Skeletal muscle tissue (tissue), 4 donors: ENCODE measurements around the gene WDR46. TPM values are rescaled to one million over a fixed set of nuclear protein-coding genes. Genes with fewer than 3 reads are reported as not detected.

Experiments
- H3K27ac ChIP-seq: one replicate; pipeline ENCODE4 v1.7.0; 2013; ENCODE audit warnings: mild to moderate bottlenecking, low read depth, low read length, inconsistent platforms
- H3K27me3 ChIP-seq, 3 donors: one replicate each; pipeline ENCODE4 v1.7.0; 2013; ENCODE audit warnings: low read length in 3 of 3; ENCODE audit not compliant: control insufficient read depth in 3 of 3, insufficient read depth in 3 of 3
- H3K36me3 ChIP-seq, 3 donors: one replicate each; pipeline ENCODE4 v1.7.0; 2013; ENCODE audit warnings: low read length in 3 of 3; ENCODE audit not compliant: control insufficient read depth in 3 of 3, insufficient read depth in 3 of 3
- H3K4me1 ChIP-seq, 3 donors: one replicate each; pipeline ENCODE4 v1.7.0; 2013; ENCODE audit warnings: low read length in 3 of 3, mild to moderate bottlenecking in 3 of 3; ENCODE audit not compliant: control insufficient read depth in 3 of 3, insufficient read depth in 3 of 3
- H3K4me3 ChIP-seq, 3 donors: one replicate each; pipeline ENCODE4 v1.7.0; 2013; ENCODE audit warnings: low read length in 3 of 3
- H3K9ac ChIP-seq, 3 donors: one replicate each; pipeline ENCODE4 v1.7.0; 2013; ENCODE audit warnings: low read length in 3 of 3, mild to moderate bottlenecking in 3 of 3, moderate library complexity in 2 of 3, low read depth in 1 of 3
- H3K9me3 ChIP-seq, 3 donors: one replicate each; pipeline ENCODE4 v1.7.0; 2013; ENCODE audit warnings: low read length in 3 of 3; ENCODE audit not compliant: control insufficient read depth in 3 of 3
- total RNA-seq: library from RNA; depleted of rRNA; stranded (reverse); fragments of >200 nt; gene quantifications from one replicate; pipeline ENCODE4 v1.2.3, GENCODE V29; 2014
- donor health status: Osteomylitis.

Gene WDR46
- total RNA-seq, 1 donor from 2014 or later: 67.3 TPM

DNA sequence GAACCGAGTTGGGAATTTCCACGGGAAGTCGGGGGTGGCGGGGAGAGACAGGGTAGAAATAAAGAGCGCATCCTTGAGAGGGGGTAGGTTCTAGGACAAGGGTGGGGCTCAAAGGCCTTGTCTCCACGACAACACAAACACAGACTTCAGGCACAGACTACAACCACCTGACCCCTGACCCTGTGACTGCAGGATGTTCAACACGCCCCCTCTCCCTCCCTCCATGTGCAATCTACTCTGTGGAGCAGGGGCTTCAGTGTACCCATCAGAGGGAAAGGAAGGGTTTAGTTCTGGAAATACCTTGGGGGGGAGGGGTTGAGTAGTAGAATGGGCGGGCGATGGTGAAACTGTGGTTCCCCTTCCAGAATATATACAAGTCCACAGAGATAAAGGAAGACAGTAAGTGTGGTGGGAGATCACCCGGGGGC, 25.5 kb upstream of the WDR46 start:
- Histone ChIP-seq H3K9ac (peak overlapping the region in 2 of 3 donors; percentile 96 to 97), H3K9me3 (no peaks in the 10 kb centered on the region), H3K27ac (peak overlapping the region; percentile 91), H3K27me3 (no peaks in the 10 kb centered on the region), H3K4me3 (peak overlapping the region; percentile 92 to 99 (median 96)), H3K36me3 (peaks cover 9 to 15% (median 11%) of the 10 kb centered on the region in 3 donors), H3K4me1 (peaks cover 38 to 64% (median 38%) of the 10 kb centered on the region in 3 donors)

DNA sequence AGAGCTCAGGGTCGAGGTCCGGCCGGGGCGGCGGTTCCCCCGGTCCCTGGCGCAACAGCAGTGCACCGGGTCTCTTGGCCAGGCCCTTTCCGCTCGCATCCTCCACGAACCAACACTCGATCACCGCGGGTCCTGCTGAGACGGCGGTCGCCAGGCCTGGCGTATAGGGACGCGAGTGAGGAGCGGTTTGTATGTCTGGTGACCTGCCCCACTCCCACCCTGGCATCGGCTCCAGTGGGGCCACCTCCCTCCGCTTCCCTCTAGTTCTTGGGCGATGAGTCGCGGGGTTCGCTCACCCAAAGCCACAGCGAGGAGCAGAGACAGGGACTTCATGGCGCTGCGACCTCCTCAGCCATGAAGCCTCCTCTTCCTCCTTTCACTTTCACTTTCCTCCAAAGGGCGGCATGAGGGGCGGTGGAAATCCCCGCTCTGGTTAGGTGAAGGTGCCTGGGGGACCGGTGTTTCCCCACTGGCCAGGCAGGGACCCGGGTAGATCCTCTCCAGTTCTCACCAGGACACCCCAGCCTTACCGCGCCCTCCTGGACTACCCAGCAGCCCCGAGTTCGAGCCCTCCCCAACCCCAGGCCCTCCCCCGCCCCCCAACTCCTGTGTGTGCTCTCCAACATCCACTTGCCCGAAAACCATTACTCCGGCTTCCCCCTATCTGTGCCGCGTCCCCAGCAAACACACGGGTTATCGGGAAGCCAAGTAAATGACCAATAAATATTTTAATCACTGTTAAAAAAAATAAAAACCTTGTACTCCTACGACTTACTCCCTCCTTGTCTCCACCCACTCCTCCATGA, 24.9 kb upstream of the WDR46 start, which contains the start of gene TAPBP:
TSS of gene TAPBP (minus strand) at position 370 of the 806 bp plus-strand sequence. CDS start at position 333, 37 bp downstream.
- Histone ChIP-seq H3K4me1 (peaks cover 38 to 59% (median 38%) of the 10 kb centered on the region in 3 donors), H3K9ac (peak within 1 kb of the TSS; percentile 95 to 97 (median 96)), H3K36me3 (peaks cover 5 to 9% (median 5%) of the 10 kb centered on the region in 3 donors), H3K9me3 (no peaks in the 10 kb centered on the region), H3K27me3 (no peaks in the 10 kb centered on the region), H3K27ac (peak within 1 kb of the TSS; percentile 91), H3K4me3 (peak within 1 kb of the TSS; percentile 92 to 99 (median 96))

DNA sequence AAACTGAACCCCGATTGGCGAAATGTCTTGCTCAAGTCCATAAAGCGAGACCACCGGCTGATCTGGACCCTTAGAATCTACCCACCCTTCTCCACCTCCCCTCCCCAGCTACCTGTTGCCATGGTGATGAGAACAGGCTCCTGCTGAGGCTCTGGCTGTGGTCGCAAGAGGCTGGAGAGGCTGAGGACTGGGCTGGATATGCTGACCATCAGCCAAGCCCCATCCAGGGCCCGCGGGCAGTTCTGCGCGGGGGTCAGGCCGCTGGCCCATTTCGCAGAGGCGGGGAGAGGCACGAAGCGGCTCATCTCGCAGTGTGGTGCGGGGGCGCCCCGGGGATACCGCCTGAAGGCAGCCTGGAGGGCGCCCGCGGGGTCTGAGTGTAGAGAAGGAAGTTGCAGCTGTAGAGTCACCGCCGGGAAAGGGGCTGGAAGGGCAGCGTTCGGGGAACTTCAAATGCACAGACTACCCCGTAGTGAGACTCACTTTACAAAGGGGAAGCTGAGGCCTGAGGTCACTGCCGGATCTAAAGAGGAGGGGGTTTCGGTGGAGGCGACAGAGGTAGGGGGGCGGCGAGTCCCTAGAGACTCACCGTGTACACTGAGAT, 24.2 kb upstream of the WDR46 start:
- no peaks in the 10 kb centered on the region for H3K27me3 ChIP-seq
- peaks cover 30 to 52% (median 31%) of the 10 kb centered on the region in 3 donors for H3K4me1 ChIP-seq
- peak overlapping the region; percentile 92 to 99 (median 96) for H3K4me3 ChIP-seq
- H3K9me3 ChIP-seq: no peaks in the 10 kb centered on the region
- H3K27ac ChIP-seq: peak overlapping the region; percentile 91
- peak overlapping the region; percentile 95 to 97 (median 96) for H3K9ac ChIP-seq
- peaks cover 0 to 7% (median 4%) of the 10 kb centered on the region in 3 donors for H3K36me3 ChIP-seq

DNA sequence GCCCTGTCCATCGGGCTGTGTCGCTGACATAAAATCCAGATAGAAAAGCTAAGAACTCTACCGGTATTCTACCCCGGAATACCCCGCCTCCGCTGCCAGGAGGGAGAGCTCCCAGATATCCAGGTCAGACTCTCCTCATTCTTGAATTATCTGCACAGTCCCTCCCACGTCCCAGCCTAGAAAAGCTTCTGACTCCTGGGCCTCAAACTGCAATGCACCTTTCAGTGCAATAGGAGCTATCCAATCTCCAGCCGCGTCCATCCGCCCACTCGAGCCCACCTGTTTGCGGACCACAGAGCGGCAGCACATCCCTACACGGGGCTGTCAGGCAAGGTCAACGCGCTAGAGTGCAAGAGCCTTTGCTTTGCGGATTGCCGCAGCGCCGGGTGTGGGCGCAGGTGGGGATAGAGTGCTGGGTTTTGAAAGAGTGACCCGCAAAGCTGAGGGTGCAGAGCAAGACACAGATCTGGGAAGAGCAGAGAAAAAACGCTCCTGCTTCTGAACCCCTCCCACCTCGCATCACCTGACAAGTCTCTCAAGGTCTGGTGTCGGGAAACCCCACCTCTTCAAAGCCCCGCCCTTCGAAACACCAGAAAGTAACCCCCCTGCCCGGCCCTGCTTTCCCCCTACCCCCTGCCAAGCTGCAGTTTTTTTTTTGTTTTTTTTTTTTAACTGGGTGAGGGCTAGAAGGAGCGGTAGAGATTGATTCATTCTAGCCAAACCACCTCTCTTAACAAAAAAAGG, 23.5 kb upstream of the WDR46 start:
- H3K27me3 ChIP-seq: no peaks in the 10 kb centered on the region
- peaks cover 28 to 50% (median 29%) of the 10 kb centered on the region in 3 donors for H3K4me1 ChIP-seq
- peak overlapping the region; percentile 95 to 97 (median 96) for H3K9ac ChIP-seq
- H3K36me3 ChIP-seq: peaks cover 0 to 7% (median 5%) of the 10 kb centered on the region in 3 donors
- peak overlapping the region; percentile 92 to 99 (median 96) for H3K4me3 ChIP-seq
- H3K9me3 ChIP-seq: no peaks in the 10 kb centered on the region
- peak overlapping the region; percentile 91 for H3K27ac ChIP-seq

DNA sequence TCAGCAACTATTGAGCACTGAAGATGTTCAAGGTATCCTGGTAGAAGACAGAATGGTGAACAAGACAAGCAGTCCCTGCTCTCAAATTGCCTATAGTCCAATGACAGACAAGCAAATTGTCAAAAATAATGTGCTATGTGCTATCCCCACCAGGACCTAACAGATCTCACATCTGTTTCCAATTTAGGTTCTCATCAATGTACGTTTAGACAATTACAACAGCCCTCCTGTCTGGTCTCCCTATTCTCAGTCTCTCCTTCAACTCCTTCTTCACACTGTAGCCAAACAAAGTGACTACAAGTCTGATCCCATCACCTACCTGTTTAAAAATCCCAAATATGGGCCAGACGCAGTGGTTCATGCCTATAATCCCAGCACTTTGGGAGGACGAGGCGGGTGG, 17.3 kb upstream of the WDR46 start:
- H3K9ac ChIP-seq: no peak overlapping the region
- peaks cover 14 to 21% (median 21%) of the 10 kb centered on the region in 3 donors for H3K36me3 ChIP-seq
- H3K4me3 ChIP-seq: no peak overlapping the region
- no peaks in the 10 kb centered on the region for H3K4me1 ChIP-seq
- no peaks in the 10 kb centered on the region for H3K27me3 ChIP-seq
- H3K9me3 ChIP-seq: no peaks in the 10 kb centered on the region
- H3K27ac ChIP-seq: no peak overlapping the region

DNA sequence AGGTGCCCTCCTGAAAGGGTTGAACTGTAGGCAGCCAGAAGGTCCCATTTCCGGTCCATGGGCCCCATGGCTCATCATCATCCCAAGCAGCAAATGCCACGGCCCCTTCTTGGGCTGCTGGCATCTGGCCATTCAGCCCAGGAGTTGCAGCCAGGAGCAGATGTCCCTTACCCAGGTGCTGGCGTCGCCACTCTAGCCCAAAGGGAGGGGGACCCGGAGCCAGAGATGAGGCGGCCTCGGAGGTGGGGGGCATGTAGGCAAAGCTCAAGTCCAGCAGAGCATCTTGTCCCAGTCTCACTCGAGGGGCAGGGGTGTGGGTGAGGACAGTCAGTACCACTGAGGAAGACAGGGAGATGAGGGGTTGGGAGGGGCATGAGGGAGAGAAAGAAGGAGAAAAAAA, 16.0 kb upstream of the WDR46 start:
- H3K4me1 ChIP-seq: peaks cover 1 to 2% (median 1%) of the 10 kb centered on the region in 3 donors
- H3K9ac ChIP-seq: no peak overlapping the region
- no peak overlapping the region for H3K27ac ChIP-seq
- H3K27me3 ChIP-seq: no peaks in the 10 kb centered on the region
- H3K9me3 ChIP-seq: no peaks in the 10 kb centered on the region
- H3K4me3 ChIP-seq: no peak overlapping the region
- H3K36me3 ChIP-seq: peaks cover 12 to 21% (median 21%) of the 10 kb centered on the region in 3 donors

DNA sequence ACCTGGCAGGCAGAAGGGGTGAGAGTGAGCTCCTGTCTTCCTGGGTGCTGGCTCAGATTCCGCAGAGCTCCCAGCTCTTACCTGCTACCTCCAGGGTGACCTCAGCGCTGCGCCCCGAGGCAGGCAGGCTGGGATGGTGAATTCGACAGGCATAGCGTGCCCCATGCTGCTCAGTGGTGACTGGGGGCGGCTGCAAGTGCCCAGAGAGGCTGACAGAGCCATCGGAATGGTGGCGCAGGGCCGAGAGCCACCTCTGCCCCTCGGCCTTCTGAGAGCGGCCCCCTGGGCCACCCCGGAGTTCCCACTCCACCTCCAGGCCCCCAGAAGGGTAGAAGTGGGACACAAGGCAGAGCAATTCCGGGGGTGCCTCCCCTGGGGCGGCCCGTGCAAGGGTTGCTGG, 15.2 kb upstream of the WDR46 start:
- Histone ChIP-seq H3K27me3 (no peaks in the 10 kb centered on the region), H3K27ac (no peak overlapping the region), H3K36me3 (peaks cover 12 to 21% (median 21%) of the 10 kb centered on the region in 3 donors), H3K9ac (no peak overlapping the region), H3K4me3 (no peak overlapping the region), H3K9me3 (no peaks in the 10 kb centered on the region), H3K4me1 (peaks cover 5 to 9% (median 6%) of the 10 kb centered on the region in 3 donors)

DNA sequence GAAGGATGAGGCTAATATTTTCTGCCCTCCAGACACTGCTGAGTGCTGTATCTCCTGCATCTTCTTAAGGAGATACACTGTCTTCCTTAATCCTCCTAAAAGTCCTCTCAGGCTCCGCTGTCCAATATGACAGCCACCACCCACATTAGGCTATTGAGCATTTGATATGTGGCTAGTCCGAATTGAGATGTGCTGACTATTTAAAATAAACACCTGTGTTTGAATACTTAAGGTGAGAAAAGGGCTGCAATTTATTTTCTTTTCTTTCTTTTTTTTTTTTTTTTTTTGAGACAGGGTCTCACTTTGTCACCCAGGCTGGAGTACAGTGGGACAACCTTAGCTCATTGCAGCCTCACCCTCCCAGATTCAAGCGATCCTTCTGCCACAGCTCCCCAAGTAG, 12.8 kb upstream of the WDR46 start:
- Histone ChIP-seq H3K27me3 (no peaks in the 10 kb centered on the region), H3K27ac (no peak overlapping the region), H3K9me3 (no peaks in the 10 kb centered on the region), H3K4me1 (peaks cover 16 to 24% (median 17%) of the 10 kb centered on the region in 3 donors), H3K4me3 (no peak overlapping the region), H3K36me3 (peaks cover 13 to 21% (median 18%) of the 10 kb centered on the region in 3 donors), H3K9ac (no peak overlapping the region)

DNA sequence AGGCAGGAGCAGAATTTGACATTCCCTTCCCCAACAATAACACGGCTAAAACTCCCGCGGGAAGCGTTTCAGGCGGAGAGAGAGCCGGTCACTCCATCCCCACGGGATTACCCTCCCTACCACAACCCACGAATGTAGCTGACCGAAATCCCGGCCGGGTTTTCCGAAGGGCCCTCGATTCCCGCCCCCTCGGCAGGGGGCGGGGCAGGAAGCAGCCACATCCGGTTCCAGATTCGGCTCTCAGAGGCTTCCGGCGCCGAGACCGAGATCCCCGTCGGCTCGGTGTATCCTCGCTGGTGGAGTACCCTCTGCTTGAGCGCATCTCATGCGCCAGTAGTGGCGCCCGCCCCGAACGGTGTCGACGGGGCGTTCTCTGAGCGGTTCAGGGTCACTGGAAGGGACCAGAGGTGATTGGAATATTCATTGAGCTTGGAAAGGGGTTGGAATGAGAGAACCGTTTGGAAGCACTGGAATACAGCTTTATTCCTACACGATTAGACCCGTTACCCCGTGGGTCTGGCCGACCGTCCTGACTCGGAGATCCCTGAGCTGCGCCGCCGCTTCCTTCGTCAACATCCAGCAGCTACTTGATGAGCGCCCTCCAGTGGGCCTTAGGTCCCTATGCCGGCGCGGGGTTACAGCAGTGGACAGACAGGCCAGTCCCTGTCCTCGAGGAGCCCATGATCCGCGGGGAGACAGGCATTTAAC, 10.4 kb upstream of the WDR46 start:
- Histone ChIP-seq H3K4me1 (peaks cover 16 to 25% (median 17%) of the 10 kb centered on the region in 3 donors), H3K9me3 (no peaks in the 10 kb centered on the region), H3K27me3 (no peaks in the 10 kb centered on the region), H3K36me3 (peaks cover 26 to 29% (median 27%) of the 10 kb centered on the region in 3 donors), H3K4me3 (peak overlapping the region; percentile 88 to 99 (median 98)), H3K27ac (peak overlapping the region; percentile 97), H3K9ac (peak overlapping the region; percentile 84 to 98 (median 98))
